Smooth muscle cell of the coronary artery (primary cell): ENCODE data around the gene TSNAX. TPM values are rescaled to one million over a fixed set of nuclear protein-coding genes. Genes with fewer than 3 reads are reported as not detected.

ENCODE experiments used
- total RNA-seq: library from RNA; depleted of rRNA; stranded (reverse); fragments of >200 nt; gene quantifications from 2 replicates; pipeline ENCODE4 v1.2.3, GENCODE V29; 2014; ENCODE audit warnings: low replicate concordance

TSNAX gene, protein sequence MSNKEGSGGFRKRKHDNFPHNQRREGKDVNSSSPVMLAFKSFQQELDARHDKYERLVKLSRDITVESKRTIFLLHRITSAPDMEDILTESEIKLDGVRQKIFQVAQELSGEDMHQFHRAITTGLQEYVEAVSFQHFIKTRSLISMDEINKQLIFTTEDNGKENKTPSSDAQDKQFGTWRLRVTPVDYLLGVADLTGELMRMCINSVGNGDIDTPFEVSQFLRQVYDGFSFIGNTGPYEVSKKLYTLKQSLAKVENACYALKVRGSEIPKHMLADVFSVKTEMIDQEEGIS
- total RNA-seq, result 23.9 and 29.2 TPM in 2 replicates

DNA sequence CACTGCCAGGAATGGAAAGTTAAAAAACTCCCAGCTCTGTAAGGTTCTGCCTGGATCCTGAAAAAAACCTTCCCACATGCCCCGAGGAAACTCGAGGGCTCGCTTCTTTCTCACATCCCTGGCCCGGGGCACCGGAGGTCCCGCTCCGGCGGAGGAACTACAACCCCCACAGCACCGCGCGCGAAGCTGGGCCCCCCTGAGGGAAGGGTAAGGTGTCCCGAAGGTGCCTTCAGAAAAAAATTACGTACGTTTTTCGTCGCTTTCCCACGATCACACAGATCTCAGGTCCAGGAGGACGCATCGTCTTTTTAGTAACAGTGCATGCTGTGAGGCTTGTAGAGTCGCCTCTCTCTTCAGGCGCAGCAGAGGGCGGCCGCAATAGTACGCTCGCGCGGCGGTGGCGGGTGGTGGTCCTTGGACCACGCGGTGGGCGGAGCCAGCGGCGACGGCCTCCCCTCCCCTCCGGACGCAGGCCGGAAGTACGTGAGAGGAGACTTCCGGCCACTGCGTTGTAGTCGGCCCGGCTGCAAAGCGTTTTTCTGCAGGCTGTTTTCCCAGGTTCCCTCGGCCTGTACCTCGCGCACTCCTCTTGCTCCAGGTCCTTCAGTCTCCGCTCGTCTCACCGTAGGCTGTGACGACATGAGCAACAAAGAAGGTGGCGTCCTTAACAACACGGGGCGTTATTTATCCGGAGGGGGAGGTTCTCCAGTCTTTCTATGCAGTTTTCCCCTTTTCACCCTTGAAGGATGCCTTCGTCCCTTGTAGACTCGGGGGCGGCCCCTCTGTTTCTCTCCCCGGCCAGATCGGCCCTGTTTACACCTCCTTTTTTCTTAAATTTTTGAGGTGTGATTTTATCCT lies at the start of gene TSNAX:
Gene TSNAX, plus strand, starts transcription at position 498 of the 858 bp plus-strand sequence. Its CDS starts 142 bp downstream, at position 640.

Other genes with a start within 250 kb of the TSNAX start
- gene EXOC8, start 190.8 kb upstream of the TSNAX start, total RNA-seq, result 13.5 and 15.0 TPM in 2 replicates
- gene SPRTN, start 190.4 kb upstream of the TSNAX start, total RNA-seq, result 14.7 and 35.2 TPM in 2 replicates
- 41.9 and 51.8 TPM in 2 replicates for gene EGLN1, start 106.4 kb upstream of the TSNAX start, total RNA-seq
- gene DISC1, start 98.1 kb downstream of the TSNAX start, total RNA-seq, result 5.3 and 6.1 TPM in 2 replicates